ENCODE data around the gene CTNND2. TPM values are rescaled to one million over a fixed set of nuclear protein-coding genes. Genes with fewer than 3 reads are reported as not detected.
"Not testable (repeated sequence)": the region's sequence is repeated elsewhere in the genome, so short reads cannot be mapped to it uniquely, and the experiment has no call there.

CTNND2 gene
- total RNA-seq, 2 experiments from 2014 or later: not detected

- CTCF ChIA-PET: no interaction called here
- Mint-ChIP-seq H3K27ac (no peak overlapping the region), H3K27me3 (ENCODE audit: low read depth) (peaks cover 2% of the 10 kb centered on the region), H3K4me1 (ENCODE audit: low read depth) (no peaks in the 10 kb centered on the region), H3K9me3 (no peaks in the 10 kb centered on the region), H3K36me3 (ENCODE audit: low read depth) (no peaks in the 10 kb centered on the region), H3K4me3 (no peak overlapping the region)
- DNase-seq: no peak
- intact Hi-C loops (cut with micrococcal nuclease): no loop called here
These were observed 477.8 kb downstream of the CTNND2 start for GRCh38 chr5:11426442-11426841.

- no peaks in the 10 kb centered on the region for H3K4me1 Mint-ChIP-seq (ENCODE audit: low read depth)
- no peaks in the 10 kb centered on the region for H3K27me3 Mint-ChIP-seq (ENCODE audit: low read depth)
- intact Hi-C loops (cut with micrococcal nuclease): no loop called here
These were observed 481.9 kb downstream of the CTNND2 start for GRCh38 chr5:11422342-11422741.

GRCh38 chr5:11420969-11421368 is 483.3 kb downstream of the CTNND2 start:
- H3K27ac Mint-ChIP-seq: no peak overlapping the region
- H3K4me1 Mint-ChIP-seq (ENCODE audit: low read depth): no peaks in the 10 kb centered on the region
- intact Hi-C loops (cut with micrococcal nuclease): no loop called here
- no peak overlapping the region for H3K4me3 Mint-ChIP-seq
- CTCF ChIA-PET: interaction anchor here (0.6 kb wide), 1 partner anchor 418 kb away, joined by 3 read pairs; no protein-coding TSS in a partner anchor
- H3K9me3 Mint-ChIP-seq: peaks cover 4% of the 10 kb centered on the region
- peaks cover under 1% of the 10 kb centered on the region for H3K27me3 Mint-ChIP-seq (ENCODE audit: low read depth)
- H3K36me3 Mint-ChIP-seq (ENCODE audit: low read depth): no peaks in the 10 kb centered on the region
- no peak for DNase-seq

More at GRCh38 chr5:11422342-11422741, 481.9 kb downstream of the CTNND2 start:
- H3K9me3 Mint-ChIP-seq: peaks cover 1% of the 10 kb centered on the region
- DNase-seq: no peak
- H3K36me3 Mint-ChIP-seq (ENCODE audit: low read depth): no peaks in the 10 kb centered on the region
- no peak overlapping the region for H3K4me3 Mint-ChIP-seq
- CTCF ChIA-PET: no interaction called here
- no peak overlapping the region for H3K27ac Mint-ChIP-seq

- Mint-ChIP-seq H3K4me1 (ENCODE audit: low read depth) (no peaks in the 10 kb centered on the region), H3K9me3 (peaks cover 8% of the 10 kb centered on the region), H3K27ac (no peak overlapping the region), H3K27me3 (ENCODE audit: low read depth) (peaks cover 4% of the 10 kb centered on the region), H3K4me3 (no peak overlapping the region), H3K36me3 (ENCODE audit: low read depth) (no peaks in the 10 kb centered on the region)
- DNase-seq: no peak
- CTCF ChIA-PET: no interaction called here
- intact Hi-C loops (cut with micrococcal nuclease): no loop called here
These were observed 488.5 kb downstream of the CTNND2 start for GRCh38 chr5:11415751-11416150.

- CTCF ChIA-PET; DNase-seq; H3K36me3 Mint-ChIP-seq (ENCODE audit: low read depth); intact Hi-C loops (cut with micrococcal nuclease); H3K4me3 Mint-ChIP-seq; H3K27me3 Mint-ChIP-seq (ENCODE audit: low read depth); H3K27ac Mint-ChIP-seq; H3K4me1 Mint-ChIP-seq (ENCODE audit: low read depth); H3K9me3 Mint-ChIP-seq: not testable (repeated sequence)
These were observed 489.5 kb downstream of the CTNND2 start for GRCh38 chr5:11414732-11415131.

GRCh38 chr5:11411621-11412020 is 492.6 kb downstream of the CTNND2 start:
- peaks cover 4% of the 10 kb centered on the region for H3K9me3 Mint-ChIP-seq
- no peak for DNase-seq
- H3K36me3 Mint-ChIP-seq (ENCODE audit: low read depth): no peaks in the 10 kb centered on the region
- CTCF ChIA-PET: no interaction called here
- H3K4me1 Mint-ChIP-seq (ENCODE audit: low read depth): no peaks in the 10 kb centered on the region
- peaks cover 4% of the 10 kb centered on the region for H3K27me3 Mint-ChIP-seq (ENCODE audit: low read depth)
- no peak overlapping the region for H3K4me3 Mint-ChIP-seq
- intact Hi-C loops (cut with micrococcal nuclease): no loop called here
- no peak overlapping the region for H3K27ac Mint-ChIP-seq

- no peaks in the 10 kb centered on the region for H3K9me3 Mint-ChIP-seq
- peaks cover 2% of the 10 kb centered on the region for H3K27me3 Mint-ChIP-seq (ENCODE audit: low read depth)
- no peak overlapping the region for H3K27ac Mint-ChIP-seq
- H3K36me3 Mint-ChIP-seq (ENCODE audit: low read depth): no peaks in the 10 kb centered on the region
- intact Hi-C loops (cut with micrococcal nuclease): no loop called here
- no peaks in the 10 kb centered on the region for H3K4me1 Mint-ChIP-seq (ENCODE audit: low read depth)
- H3K4me3 Mint-ChIP-seq: no peak overlapping the region
- CTCF ChIA-PET: interaction anchor here (1.1 kb wide), 1 partner anchor 550 kb away, joined by 4 read pairs; no protein-coding TSS in a partner anchor
- no peak for DNase-seq
These were observed 496.6 kb downstream of the CTNND2 start for GRCh38 chr5:11407556-11408145.

GRCh38 chr5:11400316-11400715 is 503.9 kb downstream of the CTNND2 start:
- Mint-ChIP-seq H3K4me3 (no peak overlapping the region), H3K9me3 (no peaks in the 10 kb centered on the region), H3K4me1 (ENCODE audit: low read depth) (no peaks in the 10 kb centered on the region), H3K27ac (no peak overlapping the region), H3K36me3 (ENCODE audit: low read depth) (no peaks in the 10 kb centered on the region), H3K27me3 (ENCODE audit: low read depth) (peaks cover 11% of the 10 kb centered on the region)
- CTCF ChIA-PET: no interaction called here
- intact Hi-C loops (cut with micrococcal nuclease): no loop called here
- DNase-seq: no peak

GRCh38 chr5:11398728-11399127 is 505.5 kb downstream of the CTNND2 start:
- no peaks in the 10 kb centered on the region for H3K36me3 Mint-ChIP-seq (ENCODE audit: low read depth)
- intact Hi-C loops (cut with micrococcal nuclease): no loop called here
- no peak for DNase-seq
- CTCF ChIA-PET: no interaction called here
- H3K4me1 Mint-ChIP-seq (ENCODE audit: low read depth): no peaks in the 10 kb centered on the region
- H3K9me3 Mint-ChIP-seq: no peaks in the 10 kb centered on the region
- peaks cover 13% of the 10 kb centered on the region for H3K27me3 Mint-ChIP-seq (ENCODE audit: low read depth)
- no peak overlapping the region for H3K27ac Mint-ChIP-seq
- H3K4me3 Mint-ChIP-seq: no peak overlapping the region

- CTCF ChIA-PET: no interaction called here
- H3K36me3 Mint-ChIP-seq (ENCODE audit: low read depth): no peaks in the 10 kb centered on the region
- DNase-seq: no peak
- no peaks in the 10 kb centered on the region for H3K9me3 Mint-ChIP-seq
- no peaks in the 10 kb centered on the region for H3K4me1 Mint-ChIP-seq (ENCODE audit: low read depth)
- H3K27ac Mint-ChIP-seq: no peak overlapping the region
- no peak overlapping the region for H3K4me3 Mint-ChIP-seq
- H3K27me3 Mint-ChIP-seq (ENCODE audit: low read depth): peaks cover 15% of the 10 kb centered on the region
- intact Hi-C loops (cut with micrococcal nuclease): no loop called here
These were observed 506.7 kb downstream of the CTNND2 start for GRCh38 chr5:11397549-11397948.

GRCh38 chr5:11396917-11397316 is 507.3 kb downstream of the CTNND2 start:
- CTCF ChIA-PET: no interaction called here
- Mint-ChIP-seq H3K27ac (no peak overlapping the region), H3K9me3 (no peaks in the 10 kb centered on the region), H3K4me1 (ENCODE audit: low read depth) (no peaks in the 10 kb centered on the region), H3K27me3 (ENCODE audit: low read depth) (peaks cover 15% of the 10 kb centered on the region), H3K36me3 (ENCODE audit: low read depth) (no peaks in the 10 kb centered on the region), H3K4me3 (no peak overlapping the region)
- intact Hi-C loops (cut with micrococcal nuclease): no loop called here
- no peak for DNase-seq

GRCh38 chr5:11394933-11395332 is 509.3 kb downstream of the CTNND2 start:
- CTCF ChIA-PET: no interaction called here
- no peak for DNase-seq
- no peaks in the 10 kb centered on the region for H3K9me3 Mint-ChIP-seq
- no peaks in the 10 kb centered on the region for H3K36me3 Mint-ChIP-seq (ENCODE audit: low read depth)
- H3K4me1 Mint-ChIP-seq (ENCODE audit: low read depth): no peaks in the 10 kb centered on the region
- H3K27ac Mint-ChIP-seq: no peak overlapping the region
- intact Hi-C loops (cut with micrococcal nuclease): no loop called here
- peaks cover 22% of the 10 kb centered on the region for H3K27me3 Mint-ChIP-seq (ENCODE audit: low read depth)
- H3K4me3 Mint-ChIP-seq: no peak overlapping the region

- H3K9me3 Mint-ChIP-seq: no peaks in the 10 kb centered on the region
- no peak overlapping the region for H3K4me3 Mint-ChIP-seq
- DNase-seq: no peak
- H3K27me3 Mint-ChIP-seq (ENCODE audit: low read depth): peaks cover 31% of the 10 kb centered on the region
- peaks cover 8% of the 10 kb centered on the region for H3K4me1 Mint-ChIP-seq (ENCODE audit: low read depth)
- intact Hi-C loops (cut with micrococcal nuclease): no loop called here
- no peak overlapping the region for H3K27ac Mint-ChIP-seq
- no peaks in the 10 kb centered on the region for H3K36me3 Mint-ChIP-seq (ENCODE audit: low read depth)
- CTCF ChIA-PET: no interaction called here
These were observed 513.9 kb downstream of the CTNND2 start for GRCh38 chr5:11390291-11390767.
